ENCODE results near the gene UBE2G1.

Gene UBE2G1

GRCh38 chr17:4247361-4247970 is 119.0 kb downstream of the UBE2G1 start:
- no peak for DNase-seq (ENCODE audit: low spot score in 2 of 2)
- H3K4me1 Mint-ChIP-seq: peaks cover 39% of the 10 kb centered on the region
- peaks cover 4% of the 10 kb centered on the region for H3K36me3 Mint-ChIP-seq (ENCODE audit: insufficient read depth)
- no peak overlapping the region for H3K27ac Mint-ChIP-seq (ENCODE audit: low read depth)
- no peaks in the 10 kb centered on the region for H3K27me3 Mint-ChIP-seq
- no peaks in the 10 kb centered on the region for H3K9me3 Mint-ChIP-seq
- no peak for ATAC-seq (replicated peaks; ENCODE audit: extremely low read depth, poor library complexity, severe bottlenecking)
- H3K4me3 Mint-ChIP-seq: no peak overlapping the region

- Mint-ChIP-seq H3K27ac (ENCODE audit: low read depth) (no peak overlapping the region), H3K4me3 (no peak overlapping the region), H3K9me3 (no peaks in the 10 kb centered on the region), H3K4me1 (peaks cover 34% of the 10 kb centered on the region), H3K27me3 (no peaks in the 10 kb centered on the region), H3K36me3 (ENCODE audit: insufficient read depth) (peaks cover 11% of the 10 kb centered on the region)
- DNase-seq (ENCODE audit: low spot score in 2 of 2) (no peak), ATAC-seq (replicated peaks; ENCODE audit: extremely low read depth, poor library complexity, severe bottlenecking) (no peak)
These were observed 119.8 kb downstream of the UBE2G1 start for GRCh38 chr17:4246674-4247073.

- peaks cover 30% of the 10 kb centered on the region for H3K36me3 Mint-ChIP-seq (ENCODE audit: insufficient read depth)
- H3K27me3 Mint-ChIP-seq: no peaks in the 10 kb centered on the region
- H3K4me1 Mint-ChIP-seq: peaks cover 11% of the 10 kb centered on the region
- ATAC-seq (replicated peaks; ENCODE audit: extremely low read depth, poor library complexity, severe bottlenecking) (no peak), DNase-seq (ENCODE audit: low spot score in 2 of 2) (no peak)
- no peak overlapping the region for H3K4me3 Mint-ChIP-seq
- H3K9me3 Mint-ChIP-seq: no peaks in the 10 kb centered on the region
- no peak overlapping the region for H3K27ac Mint-ChIP-seq (ENCODE audit: low read depth)
These were observed 124.9 kb downstream of the UBE2G1 start for GRCh38 chr17:4241535-4241934.

GRCh38 chr17:4236456-4236855 is 130.0 kb downstream of the UBE2G1 start:
- H3K27me3 Mint-ChIP-seq: no peaks in the 10 kb centered on the region
- ATAC-seq (replicated peaks; ENCODE audit: extremely low read depth, poor library complexity, severe bottlenecking) (no peak), DNase-seq (ENCODE audit: low spot score in 2 of 2) (no peak)
- peaks cover 37% of the 10 kb centered on the region for H3K36me3 Mint-ChIP-seq (ENCODE audit: insufficient read depth)
- no peaks in the 10 kb centered on the region for H3K9me3 Mint-ChIP-seq
- H3K4me3 Mint-ChIP-seq: no peak overlapping the region
- H3K27ac Mint-ChIP-seq (ENCODE audit: low read depth): no peak overlapping the region
- peaks cover 17% of the 10 kb centered on the region for H3K4me1 Mint-ChIP-seq

GRCh38 chr17:4235372-4236279 is 130.8 kb downstream of the UBE2G1 start:
- Mint-ChIP-seq H3K36me3 (ENCODE audit: insufficient read depth) (peaks cover 30% of the 10 kb centered on the region), H3K27ac (ENCODE audit: low read depth) (no peak overlapping the region)
- ATAC-seq (replicated peaks; ENCODE audit: extremely low read depth, poor library complexity, severe bottlenecking): no peak

GRCh38 chr17:4234401-4234800 is 132.1 kb downstream of the UBE2G1 start:
- H3K4me3 Mint-ChIP-seq: no peak overlapping the region
- H3K4me1 Mint-ChIP-seq: peaks cover 17% of the 10 kb centered on the region
- H3K9me3 Mint-ChIP-seq: no peaks in the 10 kb centered on the region
- H3K27ac Mint-ChIP-seq (ENCODE audit: low read depth): no peak overlapping the region
- H3K27me3 Mint-ChIP-seq: no peaks in the 10 kb centered on the region
- ATAC-seq (replicated peaks; ENCODE audit: extremely low read depth, poor library complexity, severe bottlenecking) (no peak), DNase-seq (ENCODE audit: low spot score in 2 of 2) (no peak)
- peaks cover 21% of the 10 kb centered on the region for H3K36me3 Mint-ChIP-seq (ENCODE audit: insufficient read depth)

More at GRCh38 chr17:4235372-4236279, 130.8 kb downstream of the UBE2G1 start:
- H3K4me1 Mint-ChIP-seq: peaks cover 17% of the 10 kb centered on the region
- H3K9me3 Mint-ChIP-seq: no peaks in the 10 kb centered on the region
- no peak for DNase-seq (ENCODE audit: low spot score in 2 of 2)
- H3K4me3 Mint-ChIP-seq: no peak overlapping the region
- no peaks in the 10 kb centered on the region for H3K27me3 Mint-ChIP-seq

GRCh38 chr17:4233668-4234258 is 132.7 kb downstream of the UBE2G1 start:
- ATAC-seq (replicated peaks; ENCODE audit: extremely low read depth, poor library complexity, severe bottlenecking) (no peak), DNase-seq (ENCODE audit: low spot score in 2 of 2) (no peak)
- peaks cover 17% of the 10 kb centered on the region for H3K4me1 Mint-ChIP-seq
- H3K36me3 Mint-ChIP-seq (ENCODE audit: insufficient read depth): peaks cover 20% of the 10 kb centered on the region
- no peak overlapping the region for H3K27ac Mint-ChIP-seq (ENCODE audit: low read depth)
- no peaks in the 10 kb centered on the region for H3K9me3 Mint-ChIP-seq
- H3K27me3 Mint-ChIP-seq: no peaks in the 10 kb centered on the region
- no peak overlapping the region for H3K4me3 Mint-ChIP-seq

GRCh38 chr17:4232168-4232813 is 134.2 kb downstream of the UBE2G1 start:
- peak; percentile 76 for ATAC-seq (replicated peaks; ENCODE audit: extremely low read depth, poor library complexity, severe bottlenecking)
- peaks cover 17% of the 10 kb centered on the region for H3K4me1 Mint-ChIP-seq
- peaks cover 18% of the 10 kb centered on the region for H3K36me3 Mint-ChIP-seq (ENCODE audit: insufficient read depth)
- H3K9me3 Mint-ChIP-seq: no peaks in the 10 kb centered on the region
- H3K4me3 Mint-ChIP-seq: no peak overlapping the region
- H3K27ac Mint-ChIP-seq (ENCODE audit: low read depth): peak overlapping the region; percentile 24
- DNase-seq (ENCODE audit: low spot score in 2 of 2): no peak
- H3K27me3 Mint-ChIP-seq: no peaks in the 10 kb centered on the region

GRCh38 chr17:4229627-4230541 is 136.6 kb downstream of the UBE2G1 start:
- Mint-ChIP-seq H3K9me3 (no peaks in the 10 kb centered on the region), H3K27me3 (no peaks in the 10 kb centered on the region), H3K27ac (ENCODE audit: low read depth) (no peak overlapping the region), H3K4me1 (peaks cover 17% of the 10 kb centered on the region), H3K4me3 (no peak overlapping the region), H3K36me3 (ENCODE audit: insufficient read depth) (peaks cover 8% of the 10 kb centered on the region)
- no peak for DNase-seq (ENCODE audit: low spot score in 2 of 2)
- no peak for ATAC-seq (replicated peaks; ENCODE audit: extremely low read depth, poor library complexity, severe bottlenecking)

GRCh38 chr17:4221899-4222659 is 144.4 kb downstream of the UBE2G1 start:
- H3K27me3 Mint-ChIP-seq: no peaks in the 10 kb centered on the region
- H3K4me1 Mint-ChIP-seq: no peaks in the 10 kb centered on the region
- H3K36me3 Mint-ChIP-seq (ENCODE audit: insufficient read depth): peaks cover 10% of the 10 kb centered on the region
- no peaks in the 10 kb centered on the region for H3K9me3 Mint-ChIP-seq
- ATAC-seq (replicated peaks; ENCODE audit: extremely low read depth, poor library complexity, severe bottlenecking): no peak
- H3K4me3 Mint-ChIP-seq: no peak overlapping the region
- no peak overlapping the region for H3K27ac Mint-ChIP-seq (ENCODE audit: low read depth)
- no peak for DNase-seq (ENCODE audit: low spot score in 2 of 2)

GRCh38 chr17:4221163-4221562 is 145.3 kb downstream of the UBE2G1 start:
- H3K27ac Mint-ChIP-seq (ENCODE audit: low read depth): no peak overlapping the region
- DNase-seq (ENCODE audit: low spot score in 2 of 2) (no peak), ATAC-seq (replicated peaks; ENCODE audit: extremely low read depth, poor library complexity, severe bottlenecking) (no peak)
- H3K4me1 Mint-ChIP-seq: no peaks in the 10 kb centered on the region
- no peaks in the 10 kb centered on the region for H3K9me3 Mint-ChIP-seq
- no peaks in the 10 kb centered on the region for H3K27me3 Mint-ChIP-seq
- peaks cover 10% of the 10 kb centered on the region for H3K36me3 Mint-ChIP-seq (ENCODE audit: insufficient read depth)
- no peak overlapping the region for H3K4me3 Mint-ChIP-seq

Measured in central memory CD8-positive, alpha-beta T cell (primary cell).